ENCODE data around the gene HCK. TPM values are rescaled to one million over a fixed set of nuclear protein-coding genes. Genes with fewer than 3 reads are reported as not detected.
"Not testable (repeated sequence)": the region's sequence is repeated elsewhere in the genome, so short reads cannot be mapped to it uniquely, and the experiment has no call there.

Gene HCK
- total RNA-seq, 1 donor from 2014 or later = not detected

DNA sequence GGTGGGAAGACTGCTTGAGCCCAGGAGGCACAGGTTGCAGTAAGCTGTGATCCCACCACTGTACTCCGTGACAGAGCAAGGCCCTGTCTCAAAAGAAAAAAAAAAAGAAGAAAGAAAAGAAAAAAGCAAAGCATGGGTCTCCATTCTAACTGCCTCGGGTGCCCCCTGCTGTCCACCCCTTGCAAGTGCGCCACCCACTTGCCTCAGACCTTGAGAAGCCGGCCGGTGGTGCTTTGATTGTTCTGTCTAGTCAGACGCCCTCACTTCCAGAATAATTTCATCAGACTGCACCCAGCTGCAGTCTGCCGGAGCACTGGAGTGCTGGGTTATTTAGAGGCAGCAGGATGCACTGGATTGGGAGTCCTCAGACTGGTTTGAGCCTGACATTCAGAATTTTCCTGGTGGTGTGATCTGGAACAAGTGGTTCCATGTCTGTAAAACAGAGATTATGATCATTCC lies 39.9 kb downstream of the HCK start:
- DNase-seq (ENCODE audit: low read depth in 2 of 2) = peak; percentile 75 to 81

DNA sequence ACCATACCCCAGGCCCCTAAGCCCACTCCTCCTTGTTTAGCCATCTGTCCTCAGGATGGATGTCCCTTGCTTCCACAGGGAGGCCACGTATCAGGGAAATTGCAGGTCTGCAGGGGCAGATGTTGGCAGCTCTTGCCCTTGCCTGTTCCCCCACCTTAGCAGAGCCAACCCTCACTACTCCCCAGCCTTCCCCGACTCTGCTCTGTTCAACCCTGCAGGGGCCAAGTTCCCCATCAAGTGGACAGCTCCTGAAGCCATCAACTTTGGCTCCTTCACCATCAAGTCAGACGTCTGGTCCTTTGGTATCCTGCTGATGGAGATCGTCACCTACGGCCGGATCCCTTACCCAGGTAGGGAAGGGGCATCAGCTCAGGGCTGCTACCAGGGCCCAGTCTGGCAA lies 46.7 kb downstream of the HCK start:
- DNase-seq (ENCODE audit: low read depth in 2 of 2) = no peak

DNA sequence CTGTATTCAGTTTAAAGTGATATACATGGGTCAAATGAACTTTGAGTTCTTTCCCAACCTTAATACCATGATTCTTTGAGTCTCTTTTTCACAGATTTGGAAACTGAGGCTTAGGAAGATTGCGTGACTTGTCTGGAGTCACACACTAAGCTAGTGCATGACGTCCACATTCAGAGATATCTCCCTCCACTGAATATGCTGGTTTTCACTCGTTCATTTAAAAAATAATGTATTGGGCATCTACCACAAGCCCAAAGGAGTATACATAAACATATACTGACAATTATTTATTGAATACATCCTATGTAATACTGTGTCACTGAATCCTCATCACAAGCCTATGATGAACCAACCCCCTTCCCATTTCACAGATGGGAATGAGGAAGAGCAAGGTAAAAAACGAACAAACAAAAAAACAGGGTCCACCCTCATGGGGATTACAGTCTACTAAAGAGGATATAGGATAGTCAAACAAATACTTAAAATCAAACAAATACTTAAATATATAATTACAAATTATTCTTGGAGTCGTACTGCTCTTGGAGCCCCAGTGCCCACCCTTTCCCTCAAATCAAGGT lies 56.9 kb downstream of the HCK start:
- no peak for DNase-seq (ENCODE audit: low read depth in 2 of 2)

DNA sequence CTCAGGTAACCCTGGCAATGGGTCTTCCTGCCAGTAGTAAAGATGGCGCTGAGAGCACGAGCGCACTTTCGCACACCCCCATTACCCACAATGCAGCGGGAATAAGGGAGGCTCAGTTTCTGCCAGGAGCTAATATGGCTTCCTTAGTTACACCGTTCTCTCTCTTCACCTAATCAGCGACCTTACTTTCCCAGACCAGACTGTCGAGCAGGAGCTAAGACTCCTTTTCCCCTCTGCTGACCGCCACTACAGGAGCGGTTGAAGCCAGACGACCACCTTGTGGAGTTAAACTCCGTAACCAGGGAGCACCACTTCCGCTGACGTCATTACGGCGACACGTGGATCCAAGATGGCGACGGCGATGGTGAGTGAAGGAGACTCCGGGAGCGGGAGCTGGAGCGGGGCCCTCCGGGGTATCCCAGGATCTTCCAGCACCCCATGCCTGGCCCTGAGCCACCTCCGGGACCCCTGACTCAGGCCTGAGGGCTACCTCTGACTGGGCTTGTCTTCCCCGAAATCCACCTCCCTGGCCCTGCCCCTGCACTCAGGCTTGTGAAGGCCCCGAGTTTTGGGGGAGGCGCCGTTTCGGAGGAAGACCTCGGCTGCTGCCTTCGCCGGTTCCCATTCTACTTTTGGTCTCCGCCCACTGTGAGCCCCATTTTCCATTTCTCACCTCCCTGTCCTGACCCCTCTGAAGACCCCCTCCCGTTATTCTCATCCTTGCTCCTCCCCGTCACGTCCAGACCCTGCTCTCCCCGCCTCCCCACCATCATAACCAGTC lies 57.5 kb downstream of the HCK start, which contains the start of gene TM9SF4:
TM9SF4 (plus strand) TSS at position 323 of the 781 bp plus-strand sequence; CDS start at position 350, 27 bp downstream.
- DNase-seq (ENCODE audit: low read depth in 2 of 2) = peak; percentile 94 to 96

DNA sequence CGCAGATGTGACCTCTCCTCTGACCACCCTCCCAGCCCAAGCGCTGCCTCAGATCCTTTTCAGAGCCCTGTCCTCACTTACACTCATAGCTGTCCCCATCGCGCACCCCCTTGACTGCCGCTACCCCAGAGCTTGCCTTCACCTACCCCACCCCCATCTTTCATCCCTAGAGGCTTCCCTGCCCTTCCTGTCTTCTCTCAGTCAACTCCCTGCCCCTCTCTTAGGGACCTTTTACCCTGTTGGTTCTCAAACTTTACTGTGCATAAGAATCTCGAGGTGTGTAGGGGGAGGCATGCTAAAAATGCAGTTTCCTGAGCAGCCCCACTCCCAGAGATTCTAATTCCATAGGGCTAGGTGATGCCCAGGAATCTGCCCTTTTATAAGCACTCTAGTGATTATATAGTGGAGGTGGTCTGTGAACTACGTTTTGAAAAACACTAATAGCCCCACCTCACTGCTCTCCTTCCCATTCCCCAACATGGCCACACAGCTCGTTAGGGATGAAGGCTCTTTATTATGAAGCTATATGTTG lies 58.2 kb downstream of the HCK start:
- DNase-seq (ENCODE audit: low read depth in 2 of 2) = no peak

DNA sequence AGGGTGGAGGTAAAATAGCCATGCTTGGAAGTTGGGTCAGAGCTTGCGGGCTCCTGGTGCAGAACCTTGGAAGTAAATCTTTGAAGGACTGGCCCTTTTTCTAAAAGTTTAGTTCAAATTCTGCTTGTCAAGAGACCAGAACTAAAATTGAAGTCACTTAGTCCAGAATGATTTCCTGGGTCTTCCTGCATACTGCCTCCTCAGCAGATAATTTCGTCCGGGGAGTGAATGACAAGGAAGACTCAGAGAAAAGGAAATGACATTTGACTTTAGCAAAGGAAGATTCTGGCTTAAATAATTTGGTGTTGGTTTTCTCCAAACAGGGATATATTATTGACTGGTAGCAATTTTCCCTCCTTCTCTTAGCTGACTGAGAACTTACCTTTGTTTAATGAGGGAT lies 58.7 kb downstream of the HCK start:
- no peak for DNase-seq (ENCODE audit: low read depth in 2 of 2)

DNA sequence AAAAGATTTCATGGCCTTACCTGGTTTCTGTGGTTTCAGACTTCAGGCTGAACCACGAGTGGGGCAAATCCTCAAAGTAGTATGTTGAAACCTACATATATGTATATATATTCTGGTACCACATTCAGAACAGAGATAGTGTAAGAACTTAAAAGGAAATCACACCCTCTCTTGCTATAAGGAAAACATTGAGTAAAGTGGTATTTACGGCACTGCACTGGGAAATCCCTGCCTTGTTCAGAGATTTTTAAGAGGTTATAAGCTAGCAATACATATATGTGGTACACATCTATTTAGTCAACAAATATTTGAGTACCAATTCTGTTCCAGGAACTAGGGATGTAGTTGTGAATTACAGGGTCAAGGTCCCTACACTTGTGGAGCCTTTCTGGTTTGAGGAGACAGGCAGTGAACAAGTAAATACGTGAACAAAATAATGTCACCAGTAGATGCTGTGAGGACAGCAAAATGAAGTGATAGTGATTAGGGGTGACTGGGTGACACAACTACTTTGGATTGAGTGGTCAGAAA lies 59.2 kb downstream of the HCK start:
- no peak for DNase-seq (ENCODE audit: low read depth in 2 of 2)

DNA sequence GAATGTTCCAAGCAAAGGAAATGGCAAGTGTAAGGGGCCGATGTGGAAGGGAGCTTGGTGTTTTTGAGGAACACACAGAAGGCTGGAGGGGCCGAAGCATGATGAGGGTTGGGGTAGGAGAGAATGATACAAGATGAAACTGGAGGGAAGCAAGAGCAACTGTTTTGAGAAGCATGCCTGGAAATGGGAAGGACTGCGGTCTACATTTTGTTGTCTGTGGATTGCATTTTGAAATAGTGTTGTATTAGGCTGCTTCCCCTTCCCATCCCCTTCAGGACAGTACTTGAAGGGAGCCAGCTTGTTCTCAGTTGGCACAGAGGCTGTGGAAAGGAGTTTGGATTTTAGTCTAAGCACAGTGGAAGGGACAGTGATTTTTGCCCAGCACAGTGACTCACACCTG lies 59.7 kb downstream of the HCK start:
- DNase-seq (ENCODE audit: low read depth in 2 of 2) = no peak

DNA sequence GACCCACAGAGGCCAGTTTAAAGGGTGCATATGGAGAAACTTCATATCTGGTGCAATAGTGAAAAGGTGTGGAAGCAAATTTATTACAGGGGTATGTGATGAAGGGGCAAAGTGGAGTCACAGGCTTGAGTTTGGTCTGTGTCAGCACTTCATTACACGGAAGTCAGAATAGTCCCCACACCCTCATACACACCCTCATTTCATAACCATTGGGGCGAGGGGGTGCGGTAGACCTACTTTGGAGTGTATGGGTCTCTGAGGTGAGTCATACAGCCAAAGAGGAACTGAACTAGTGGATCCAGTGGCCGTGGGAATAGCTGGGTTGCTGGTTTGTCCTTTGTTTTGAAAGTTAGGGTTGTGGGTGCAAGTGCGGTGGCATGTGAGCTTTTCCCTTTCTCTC lies 60.8 kb downstream of the HCK start:
- DNase-seq (ENCODE audit: low read depth in 2 of 2) = no peak

DNA sequence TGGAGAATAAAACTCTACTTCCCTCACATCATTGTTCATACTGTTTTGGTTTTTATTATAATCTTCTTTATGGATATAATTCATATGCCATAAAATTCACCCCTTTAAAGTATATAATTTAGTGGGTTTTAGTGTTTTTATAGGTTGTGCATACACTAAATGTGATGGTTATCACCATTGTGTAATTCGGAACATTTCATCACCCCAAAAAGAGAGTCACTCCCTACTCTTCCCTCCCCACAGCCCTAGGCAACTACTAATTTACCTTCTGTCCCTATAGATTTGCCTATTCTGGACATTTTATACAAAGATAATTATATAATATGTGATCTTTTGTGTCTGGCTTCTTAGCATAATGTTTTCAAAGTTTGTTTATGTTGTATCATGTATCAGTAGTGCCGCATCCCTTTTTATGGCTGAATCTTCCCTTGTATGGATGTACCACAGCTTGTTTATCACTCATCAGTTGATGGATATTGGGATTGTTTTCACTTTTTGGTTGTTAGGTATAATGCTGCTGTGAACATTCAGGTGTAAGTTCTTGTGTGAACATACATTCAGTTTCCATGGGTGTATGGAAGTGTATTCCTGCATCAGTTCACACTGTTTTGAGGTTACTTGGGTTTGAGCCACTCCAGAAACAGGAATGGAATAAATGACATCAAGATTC lies 61.7 kb downstream of the HCK start:
- DNase-seq (ENCODE audit: low read depth in 2 of 2) = no peak

DNA sequence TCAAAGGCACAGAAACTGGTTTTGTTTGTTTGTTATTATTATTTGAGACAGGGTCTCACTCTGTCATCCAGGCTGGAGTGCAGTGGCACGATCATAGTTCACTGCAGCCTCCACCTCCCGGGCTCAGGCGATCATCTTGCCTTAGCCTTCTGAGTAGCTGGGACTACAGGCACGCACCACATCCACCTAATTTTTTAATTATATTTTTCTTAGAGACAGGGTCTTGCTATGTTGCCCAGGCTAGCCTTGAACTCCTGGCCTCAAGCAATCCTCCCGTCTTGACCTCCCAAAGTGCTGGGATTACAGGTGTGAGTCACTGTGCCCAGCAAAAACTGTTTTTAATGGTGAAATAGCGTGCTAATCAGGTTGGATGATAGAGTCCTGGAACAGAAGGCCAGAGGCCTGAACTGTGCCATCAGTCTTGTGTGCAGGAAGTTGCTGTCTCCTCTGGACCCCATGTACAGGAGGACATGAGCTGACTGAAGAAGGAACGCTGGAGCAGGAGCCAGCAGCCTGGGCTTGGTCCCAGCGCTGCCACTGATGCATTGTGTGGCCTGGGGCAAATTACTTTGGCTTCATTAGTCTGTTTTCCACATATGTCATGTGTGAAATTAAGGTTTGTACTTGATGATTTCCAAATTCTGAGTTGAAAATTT lies 62.4 kb downstream of the HCK start:
- peak; percentile 23 to 50 for DNase-seq (ENCODE audit: low read depth in 2 of 2)

DNA sequence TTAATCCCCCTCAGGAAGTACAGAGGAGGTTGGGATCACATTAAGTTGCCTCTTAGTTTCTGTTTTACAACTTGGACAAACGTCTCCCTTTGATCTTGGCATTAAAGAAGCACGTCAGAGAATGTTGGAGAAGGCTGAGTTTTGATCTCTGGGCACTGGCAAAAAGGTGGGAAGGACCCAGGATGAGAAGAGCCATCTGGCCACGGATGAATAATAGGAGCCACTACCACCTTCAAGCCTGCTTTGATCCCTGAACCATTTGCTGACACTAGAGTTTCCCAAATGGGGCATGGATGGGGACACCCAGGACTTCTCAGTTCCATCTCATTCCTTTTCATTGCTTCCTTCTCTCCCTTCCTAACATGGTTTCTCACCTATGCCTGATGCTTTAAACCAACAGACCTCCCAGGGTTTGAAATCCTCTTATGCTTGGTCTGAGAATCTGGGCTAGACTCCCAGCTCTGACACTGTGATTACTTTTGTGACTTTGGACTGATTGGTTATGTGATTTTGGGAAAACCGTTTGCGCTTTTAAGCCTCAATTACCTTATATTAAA lies 63.2 kb downstream of the HCK start:
- DNase-seq (ENCODE audit: low read depth in 2 of 2) = no peak

DNA sequence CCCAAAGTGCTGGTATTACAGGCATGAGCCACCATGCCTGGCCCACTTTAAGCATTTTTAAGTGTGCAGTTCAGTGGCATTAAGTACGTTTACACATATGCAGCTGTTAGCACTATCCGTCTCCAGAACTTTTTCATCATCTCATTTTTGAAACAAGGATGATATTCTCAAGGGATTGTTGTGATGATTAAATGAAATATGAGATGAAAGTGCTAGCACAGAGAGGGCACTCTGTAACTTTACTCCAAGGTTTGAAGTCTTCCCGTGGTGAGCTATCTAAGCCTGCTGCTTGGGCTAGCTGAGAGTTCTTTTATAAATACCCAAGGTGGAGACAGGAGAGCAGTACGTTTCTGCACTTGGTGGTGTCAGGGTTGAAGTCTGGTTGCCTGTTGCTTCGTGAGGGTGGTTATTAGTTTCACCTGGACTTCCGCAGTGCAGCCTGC lies 64.1 kb downstream of the HCK start:
- no peak for DNase-seq (ENCODE audit: low read depth in 2 of 2)

DNA sequence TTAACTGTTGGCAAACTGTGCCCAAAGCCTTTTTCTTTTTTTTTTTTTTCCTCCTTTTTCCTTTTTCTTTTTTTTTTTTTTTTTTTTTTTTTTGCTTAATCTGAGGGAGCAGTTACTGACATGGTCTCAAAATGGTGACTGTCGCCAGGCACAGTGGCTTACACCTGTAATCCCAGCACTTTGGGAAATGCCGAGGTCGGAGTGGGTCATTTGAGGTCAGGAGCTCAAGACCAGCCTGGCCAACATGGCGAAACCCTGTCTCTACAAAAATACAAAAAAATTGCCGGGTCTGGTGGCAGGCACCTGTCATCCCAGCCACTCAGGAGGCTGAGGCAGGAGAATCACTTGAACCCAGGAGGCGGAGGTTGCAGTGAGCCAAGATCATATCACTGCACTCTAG lies 64.8 kb downstream of the HCK start:
- not testable (repeated sequence) for DNase-seq (ENCODE audit: low read depth in 2 of 2)

DNA sequence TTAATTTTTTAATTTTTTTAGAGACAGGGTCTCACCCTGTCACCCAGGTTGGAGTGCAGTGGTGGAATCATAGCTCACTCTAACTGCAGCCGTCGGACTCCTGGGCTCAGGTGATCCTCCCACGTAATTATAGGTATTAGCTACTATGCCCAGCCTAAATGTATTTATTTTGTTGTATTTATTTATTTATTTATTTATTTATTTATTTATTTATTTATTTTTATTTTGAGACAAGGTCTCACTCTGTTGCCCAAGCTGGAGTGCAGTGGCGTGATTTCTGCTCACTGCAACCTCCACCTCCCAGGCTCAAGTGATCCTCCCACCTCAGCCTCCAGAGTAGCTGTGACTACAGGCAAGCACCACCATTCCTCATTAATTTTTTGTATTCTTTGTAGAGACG lies 66.4 kb downstream of the HCK start:
- not testable (repeated sequence) for DNase-seq (ENCODE audit: low read depth in 2 of 2)

DNA sequence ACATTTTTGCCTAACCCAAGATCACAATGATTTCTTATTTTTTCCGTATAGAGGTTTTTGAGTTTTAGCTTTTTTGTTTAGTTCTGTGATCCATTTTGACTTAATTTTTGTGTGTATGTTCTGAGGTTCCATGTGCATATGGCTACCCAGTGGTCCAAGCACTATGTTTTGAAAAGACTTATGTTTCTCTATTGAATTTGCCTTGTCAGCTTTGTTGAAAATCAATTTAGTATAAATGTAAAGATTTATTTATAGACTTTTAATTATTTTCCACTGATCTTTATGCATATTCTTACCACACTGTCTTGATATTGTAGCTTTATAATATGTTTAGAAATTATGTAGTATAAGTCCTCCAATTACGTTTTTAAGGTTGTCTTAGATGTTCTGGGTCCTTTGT lies 67.7 kb downstream of the HCK start:
- DNase-seq (ENCODE audit: low read depth in 2 of 2) = no peak

DNA sequence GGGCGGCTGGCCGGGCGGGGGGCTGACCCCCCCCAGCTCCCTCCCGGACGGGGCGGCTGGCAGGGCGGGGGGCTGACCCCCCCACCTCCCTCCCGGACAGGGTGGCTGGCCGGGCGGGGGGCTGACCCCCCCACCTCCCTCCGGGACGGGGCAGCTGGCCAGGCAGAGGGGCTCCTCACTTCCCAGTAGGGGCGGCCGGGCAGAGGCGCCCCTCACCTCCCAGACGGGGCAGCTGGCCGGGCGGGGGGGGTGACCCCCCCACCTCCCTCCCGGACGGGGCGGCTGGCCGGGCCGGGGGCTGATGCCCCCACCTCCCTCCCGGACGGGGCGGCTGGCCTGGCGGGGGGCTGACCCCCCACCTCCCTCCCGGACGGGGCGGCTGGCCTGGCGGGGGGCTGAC lies 69.9 kb downstream of the HCK start:
- not testable (repeated sequence) for DNase-seq (ENCODE audit: low read depth in 2 of 2)

DNA sequence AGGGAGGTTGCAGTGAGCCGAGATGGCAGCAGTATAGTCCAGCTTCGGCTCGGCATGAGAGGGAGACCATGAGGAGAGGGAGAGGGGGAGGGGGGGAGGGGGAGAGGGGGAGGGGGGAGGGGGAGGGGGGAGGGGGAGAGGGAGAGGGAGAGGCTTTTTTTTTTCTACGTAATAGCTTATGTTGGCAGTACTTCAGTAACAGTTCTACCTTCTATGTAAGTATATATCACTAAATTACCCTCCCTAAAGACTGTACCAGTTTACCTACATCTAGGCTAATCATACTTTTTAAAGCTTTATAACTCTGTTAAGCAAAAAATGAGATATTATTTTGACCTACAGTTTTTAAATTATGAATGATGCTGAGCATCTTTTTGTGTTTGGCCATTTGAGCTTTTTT lies 71.0 kb downstream of the HCK start:
- DNase-seq (ENCODE audit: low read depth in 2 of 2) = no peak

DNA sequence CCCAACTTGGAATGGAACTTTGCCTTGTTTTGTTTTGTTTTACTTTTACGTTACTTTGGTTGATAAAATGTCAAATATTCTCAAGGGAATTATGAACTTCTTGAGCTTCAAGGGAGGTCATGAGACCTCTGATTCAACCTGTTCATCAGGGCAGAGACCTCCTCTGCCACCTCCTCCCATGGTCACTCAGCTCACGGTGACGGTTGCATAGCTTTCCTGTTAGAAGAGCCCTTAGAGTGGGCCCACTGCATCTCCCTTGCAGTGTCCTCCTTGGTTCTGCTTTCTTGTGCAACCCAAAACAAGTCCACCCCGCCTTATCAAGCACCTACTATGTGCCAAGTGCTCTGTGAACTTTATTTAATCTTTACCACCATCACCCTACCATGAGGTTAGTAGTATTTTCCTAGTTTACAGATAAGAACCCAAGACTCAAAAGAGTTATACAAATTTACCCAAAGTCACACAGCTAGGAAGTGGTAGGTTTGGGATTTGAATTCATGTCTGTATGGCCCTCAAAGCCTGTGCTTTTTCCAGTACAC lies 72.9 kb downstream of the HCK start:
- DNase-seq (ENCODE audit: low read depth in 2 of 2) = no peak

DNA sequence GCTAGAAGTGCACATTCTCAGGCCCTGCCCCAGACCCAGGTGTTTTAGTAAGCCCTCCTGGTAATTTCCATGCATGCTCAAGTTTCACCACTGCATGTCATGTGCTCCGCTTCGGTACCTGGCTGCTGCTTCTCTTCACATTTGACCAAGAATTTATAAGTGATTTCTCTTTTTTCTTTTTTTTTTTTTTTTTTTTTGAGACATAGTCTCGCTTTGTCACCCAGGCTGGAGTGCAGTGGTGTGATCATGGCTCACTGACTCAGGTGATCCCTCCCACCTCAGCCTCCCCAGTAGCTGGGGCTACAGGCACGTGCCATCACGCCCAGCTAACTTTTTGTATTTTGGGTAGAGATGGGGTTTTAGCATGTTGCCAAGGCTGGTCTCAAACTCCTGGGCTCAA lies 73.5 kb downstream of the HCK start:
- DNase-seq (ENCODE audit: low read depth in 2 of 2) = no peak

DNA sequence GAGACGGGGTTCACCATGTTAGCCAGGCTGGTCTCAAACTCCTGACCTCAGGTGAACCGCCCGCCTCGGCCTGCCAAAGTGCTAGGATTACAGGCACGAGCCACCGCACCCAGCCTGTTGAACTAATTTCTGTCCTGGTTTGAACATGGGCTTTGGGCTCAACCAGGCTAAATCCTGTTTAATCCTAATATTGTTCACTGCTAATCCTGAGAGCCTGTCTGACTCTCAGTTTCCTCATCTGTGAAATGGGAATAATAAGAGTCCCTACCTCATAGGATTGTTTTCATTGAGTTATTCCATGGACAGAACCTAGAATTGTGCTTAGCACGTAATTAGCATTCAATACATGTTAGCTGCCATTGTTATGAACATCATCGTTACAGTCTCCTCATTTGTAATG lies 74.9 kb downstream of the HCK start:
- DNase-seq (ENCODE audit: low read depth in 2 of 2) = no peak

All from lung microvascular endothelial cell (primary cell).